Measurements from ENCODE around the gene ZNF275. TPM values are rescaled to one million over a fixed set of nuclear protein-coding genes. Genes with fewer than 3 reads are reported as not detected.
"Not testable (repeated sequence)": the region's sequence is repeated elsewhere in the genome, so short reads cannot be mapped to it uniquely, and the experiment has no call there.

Gene ZNF275
- polyA plus RNA-seq, 6 donors from 2014 or later: 4.6 to 11.1 (median 7.2) TPM

DNA sequence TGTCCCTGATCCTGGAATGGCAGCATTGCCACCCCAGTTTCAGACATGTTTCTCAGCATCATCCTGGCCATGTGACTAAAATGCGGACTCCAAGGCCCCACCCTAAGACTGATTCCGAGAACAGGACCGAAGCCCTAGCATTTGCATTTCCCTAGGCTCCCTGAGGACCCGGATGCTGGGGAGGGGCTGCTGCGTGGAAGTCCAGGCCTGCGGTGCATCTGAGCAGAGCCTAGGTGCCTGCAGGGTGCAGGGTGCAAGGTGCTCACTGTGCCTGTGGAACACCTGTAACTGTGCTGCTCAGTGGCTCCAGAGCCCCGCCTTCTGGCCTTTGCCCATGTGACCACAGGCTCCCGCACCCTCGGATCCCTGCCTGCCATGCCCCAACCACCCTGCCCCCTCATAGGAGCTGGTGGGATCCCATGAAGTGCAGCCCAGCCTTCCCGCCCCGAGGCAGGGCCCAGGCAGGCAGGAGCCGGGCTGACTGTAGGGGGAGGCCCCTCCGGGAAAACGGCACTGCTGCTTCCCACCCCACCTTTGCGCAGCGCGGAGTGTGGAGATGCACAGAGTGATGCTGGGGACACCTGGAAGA is 27.3 kb upstream of the ZNF275 start:
- Mint-ChIP-seq H3K27ac (no peak overlapping the region), H3K27me3 (peaks cover 12 to 44% (median 34%) of the 10 kb centered on the region in 3 donors), H3K4me1 (peaks cover 0 to 2% (median 0%) of the 10 kb centered on the region in 3 donors), H3K9me3 (peaks cover 0 to 3% (median 0%) of the 10 kb centered on the region in 7 donors), H3K36me3 (no peaks in the 10 kb centered on the region), H3K4me3 (no peak overlapping the region)
- ATAC-seq (ENCODE audit: low read depth in 2 of 2): no peak
- DNase-seq: no peak

- no peak for DNase-seq
- Mint-ChIP-seq H3K27ac (no peak overlapping the region), H3K4me3 (peak overlapping the region in 1 of 8 donors; percentile 42), H3K27me3 (peaks cover 12 to 44% (median 34%) of the 10 kb centered on the region in 3 donors), H3K36me3 (no peaks in the 10 kb centered on the region), H3K4me1 (peaks cover 0 to 2% (median 0%) of the 10 kb centered on the region in 3 donors), H3K9me3 (peaks cover 0 to 3% (median 0%) of the 10 kb centered on the region in 7 donors)
- ATAC-seq (ENCODE audit: low read depth in 2 of 2): no peak
Measured at GRCh38 chrX:153307276-153308178, 26.4 kb upstream of the ZNF275 start.

- no peak overlapping the region for H3K27ac Mint-ChIP-seq
- H3K4me3 Mint-ChIP-seq: no peak overlapping the region
- DNase-seq (no peak), ATAC-seq (ENCODE audit: low read depth in 2 of 2) (no peak)
- H3K36me3 Mint-ChIP-seq: no peaks in the 10 kb centered on the region
- H3K9me3 Mint-ChIP-seq: no peaks in the 10 kb centered on the region
- H3K4me1 Mint-ChIP-seq: no peaks in the 10 kb centered on the region
- H3K27me3 Mint-ChIP-seq: peaks cover 3 to 13% (median 4%) of the 10 kb centered on the region in 3 donors
Measured at GRCh38 chrX:153310901-153311300, 23.1 kb upstream of the ZNF275 start.

- Mint-ChIP-seq H3K36me3 (no peaks in the 10 kb centered on the region), H3K9me3 (no peaks in the 10 kb centered on the region), H3K27ac (no peak overlapping the region)
Measured at GRCh38 chrX:153312041-153312440, 21.9 kb upstream of the ZNF275 start.

DNA sequence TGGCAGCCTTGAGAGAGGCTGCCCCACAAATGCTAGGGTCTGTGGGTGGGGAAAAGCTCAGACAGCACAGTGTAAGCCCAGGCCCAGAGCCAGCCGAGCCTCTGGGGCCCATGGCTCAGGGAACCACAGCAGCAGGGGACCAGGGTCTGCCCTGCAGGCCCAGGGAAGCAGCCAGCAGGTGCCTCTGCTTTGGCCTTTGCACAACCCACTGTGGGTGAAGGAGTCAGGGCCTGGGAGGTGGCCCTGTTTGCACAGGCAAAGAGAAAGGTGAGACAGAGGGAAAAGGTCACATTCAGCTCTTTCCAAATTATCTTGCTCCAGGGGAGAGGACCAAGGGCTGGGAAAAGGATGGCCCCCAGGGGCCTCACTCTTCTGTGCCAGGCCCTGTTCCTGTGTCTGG is 21.1 kb upstream of the ZNF275 start:
- H3K4me1 Mint-ChIP-seq: no peaks in the 10 kb centered on the region
- no peak for DNase-seq
- H3K36me3 Mint-ChIP-seq: no peaks in the 10 kb centered on the region
- peaks cover 0 to 8% (median 0%) of the 10 kb centered on the region in 3 donors for H3K27me3 Mint-ChIP-seq
- no peaks in the 10 kb centered on the region for H3K9me3 Mint-ChIP-seq
- no peak overlapping the region for H3K27ac Mint-ChIP-seq
- ATAC-seq (ENCODE audit: low read depth in 2 of 2): no peak
- no peak overlapping the region for H3K4me3 Mint-ChIP-seq

More at GRCh38 chrX:153312041-153312440, 21.9 kb upstream of the ZNF275 start:
- no peak for ATAC-seq (ENCODE audit: low read depth in 2 of 2)
- Mint-ChIP-seq H3K4me3 (no peak overlapping the region), H3K27me3 (peaks cover 0 to 8% (median 0%) of the 10 kb centered on the region in 3 donors), H3K4me1 (no peaks in the 10 kb centered on the region)
- no peak for DNase-seq

DNA sequence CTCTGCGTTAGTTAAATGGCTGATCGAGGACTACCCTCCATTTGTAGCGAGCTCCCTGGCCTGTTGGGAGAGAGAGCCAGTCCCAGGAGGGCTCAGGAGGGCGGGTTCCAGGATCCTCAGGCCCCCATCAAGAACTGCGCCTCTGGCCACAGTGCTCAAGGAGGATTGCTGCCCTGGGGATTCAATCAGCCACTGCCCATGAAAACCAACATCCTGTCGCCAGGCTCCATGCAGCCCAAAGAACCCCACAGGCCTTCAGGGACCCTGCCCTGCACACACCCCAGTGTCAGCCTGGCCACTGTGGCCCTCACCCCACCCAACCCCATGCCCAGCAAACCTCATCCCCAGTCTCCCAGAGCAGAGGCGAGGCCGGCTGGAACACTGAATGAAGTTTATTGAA is 16.6 kb upstream of the ZNF275 start:
- Mint-ChIP-seq H3K4me1 (no peaks in the 10 kb centered on the region), H3K4me3 (no peak overlapping the region), H3K9me3 (no peaks in the 10 kb centered on the region), H3K27ac (no peak overlapping the region), H3K36me3 (no peaks in the 10 kb centered on the region), H3K27me3 (peaks cover 0 to 23% (median 14%) of the 10 kb centered on the region in 3 donors)
- ATAC-seq (ENCODE audit: low read depth in 2 of 2) (no peak), DNase-seq (no peak)

GRCh38 chrX:153317996-153318722 is 15.8 kb upstream of the ZNF275 start:
- no peak for ATAC-seq (ENCODE audit: low read depth in 2 of 2)
- H3K27ac Mint-ChIP-seq: no peak overlapping the region
- peak overlapping the region in 1 of 8 donors; percentile 18 for H3K4me3 Mint-ChIP-seq
- peaks cover 0 to 2% (median 0%) of the 10 kb centered on the region in 7 donors for H3K9me3 Mint-ChIP-seq
- DNase-seq: no peak
- H3K36me3 Mint-ChIP-seq: no peaks in the 10 kb centered on the region
- peaks cover 0 to 23% (median 14%) of the 10 kb centered on the region in 3 donors for H3K27me3 Mint-ChIP-seq
- no peaks in the 10 kb centered on the region for H3K4me1 Mint-ChIP-seq

DNA sequence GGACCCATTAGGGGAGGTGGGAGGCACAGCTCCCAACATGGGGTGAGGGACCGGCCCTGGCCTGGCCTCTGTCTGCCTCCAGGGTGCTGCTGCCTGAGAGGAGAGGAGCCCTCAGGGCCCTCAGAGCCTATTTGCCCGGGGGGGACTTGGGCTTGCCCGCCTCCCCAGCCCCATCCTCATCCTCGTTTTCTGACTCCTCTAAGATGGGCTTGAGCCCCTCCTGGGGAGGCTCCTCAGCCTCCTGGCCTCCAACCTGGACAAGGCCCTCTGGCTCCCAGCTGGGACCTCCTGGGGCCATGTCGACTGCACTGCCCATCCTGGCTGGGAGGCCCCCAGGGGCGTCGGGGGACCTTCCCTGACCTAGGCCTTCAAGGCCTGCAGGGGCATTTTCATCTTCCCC is 15.1 kb upstream of the ZNF275 start:
- Mint-ChIP-seq H3K4me1 (no peaks in the 10 kb centered on the region), H3K27ac (no peak overlapping the region), H3K27me3 (peaks cover 0 to 23% (median 15%) of the 10 kb centered on the region in 3 donors), H3K9me3 (peaks cover 0 to 5% (median 0%) of the 10 kb centered on the region in 7 donors), H3K4me3 (no peak overlapping the region), H3K36me3 (no peaks in the 10 kb centered on the region)
- ATAC-seq (ENCODE audit: low read depth in 2 of 2): no peak
- DNase-seq: no peak

DNA sequence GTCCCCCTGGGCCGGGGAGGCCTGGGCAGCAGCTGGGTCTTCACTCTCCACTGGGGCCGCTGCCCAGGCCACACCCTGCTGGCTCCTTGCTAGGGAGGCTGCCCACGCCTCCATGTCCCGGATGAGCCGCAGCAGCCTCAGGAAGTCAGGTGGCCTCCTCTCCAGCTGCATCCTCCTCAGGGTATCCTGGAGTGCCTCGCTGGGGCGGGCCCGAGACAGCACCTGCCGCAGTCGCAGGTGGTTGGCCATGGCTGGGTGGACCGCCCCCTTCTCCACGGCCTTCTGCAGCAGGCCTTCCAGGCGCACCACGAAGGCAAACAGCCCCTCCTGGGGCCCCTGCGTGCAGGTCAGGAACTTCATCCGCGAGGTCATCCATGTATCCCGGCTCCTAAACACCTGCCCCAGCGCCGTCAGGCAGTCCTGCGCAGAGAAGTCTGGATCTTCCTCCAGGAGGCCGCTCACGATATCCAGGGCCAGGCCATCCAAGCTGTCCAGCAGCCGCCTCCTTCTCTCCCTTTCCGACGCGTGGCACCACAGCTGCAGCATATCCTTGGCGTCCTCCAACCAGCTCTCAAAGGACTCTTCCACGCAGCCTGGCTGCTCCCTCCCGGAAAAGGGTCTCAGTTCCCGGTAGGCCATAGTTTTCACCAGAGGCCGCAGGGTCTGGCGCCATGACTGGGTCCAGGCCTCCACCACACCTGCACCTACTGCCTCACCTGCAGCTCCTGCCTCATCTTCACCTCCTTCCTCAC is 14.5 kb upstream of the ZNF275 start:
- Mint-ChIP-seq H3K4me1 (no peaks in the 10 kb centered on the region), H3K9me3 (peaks cover 0 to 5% (median 0%) of the 10 kb centered on the region in 7 donors), H3K4me3 (peak overlapping the region in 1 of 8 donors; percentile 66), H3K36me3 (no peaks in the 10 kb centered on the region), H3K27me3 (peaks cover 5 to 23% (median 22%) of the 10 kb centered on the region in 3 donors), H3K27ac (peak overlapping the region in 1 of 6 donors; percentile 37)
- ATAC-seq (ENCODE audit: low read depth in 2 of 2) (no peak), DNase-seq (no peak)

DNA sequence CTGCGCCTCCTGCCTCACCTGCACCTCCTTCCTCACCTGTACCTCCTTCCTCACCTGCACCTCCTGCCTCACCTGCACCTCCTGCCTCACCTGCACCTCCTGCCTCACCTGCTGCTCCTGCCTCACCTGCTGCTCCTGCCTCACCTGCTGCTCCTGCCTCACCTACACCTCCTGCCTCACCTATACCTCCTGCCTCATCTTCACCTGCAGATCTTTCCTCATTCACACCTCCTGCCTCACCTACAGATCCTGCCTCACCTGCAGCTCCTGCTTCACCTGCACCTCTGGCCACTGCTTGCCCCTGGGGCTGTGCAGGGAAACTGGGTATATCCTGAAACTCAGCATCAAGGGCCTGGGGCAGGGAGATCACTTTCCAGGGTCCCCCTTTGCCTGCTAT is 13.9 kb upstream of the ZNF275 start:
- Mint-ChIP-seq H3K4me3 (peak overlapping the region in 1 of 8 donors; percentile 66), H3K27ac (peak overlapping the region in 1 of 6 donors; percentile 37), H3K27me3 (peaks cover 8 to 27% (median 23%) of the 10 kb centered on the region in 3 donors)
- H3K4me1 Mint-ChIP-seq; DNase-seq; H3K9me3 Mint-ChIP-seq; ATAC-seq (ENCODE audit: low read depth in 2 of 2); H3K36me3 Mint-ChIP-seq: not testable (repeated sequence)

- Mint-ChIP-seq H3K27ac (no peak overlapping the region), H3K9me3 (peaks cover 0 to 10% (median 3%) of the 10 kb centered on the region in 7 donors), H3K27me3 (peaks cover 8 to 34% (median 23%) of the 10 kb centered on the region in 3 donors), H3K4me3 (no peak overlapping the region), H3K36me3 (no peaks in the 10 kb centered on the region), H3K4me1 (no peaks in the 10 kb centered on the region)
- ATAC-seq (ENCODE audit: low read depth in 2 of 2) (no peak), DNase-seq (no peak)
Measured at GRCh38 chrX:153320555-153321184, 13.3 kb upstream of the ZNF275 start.

DNA sequence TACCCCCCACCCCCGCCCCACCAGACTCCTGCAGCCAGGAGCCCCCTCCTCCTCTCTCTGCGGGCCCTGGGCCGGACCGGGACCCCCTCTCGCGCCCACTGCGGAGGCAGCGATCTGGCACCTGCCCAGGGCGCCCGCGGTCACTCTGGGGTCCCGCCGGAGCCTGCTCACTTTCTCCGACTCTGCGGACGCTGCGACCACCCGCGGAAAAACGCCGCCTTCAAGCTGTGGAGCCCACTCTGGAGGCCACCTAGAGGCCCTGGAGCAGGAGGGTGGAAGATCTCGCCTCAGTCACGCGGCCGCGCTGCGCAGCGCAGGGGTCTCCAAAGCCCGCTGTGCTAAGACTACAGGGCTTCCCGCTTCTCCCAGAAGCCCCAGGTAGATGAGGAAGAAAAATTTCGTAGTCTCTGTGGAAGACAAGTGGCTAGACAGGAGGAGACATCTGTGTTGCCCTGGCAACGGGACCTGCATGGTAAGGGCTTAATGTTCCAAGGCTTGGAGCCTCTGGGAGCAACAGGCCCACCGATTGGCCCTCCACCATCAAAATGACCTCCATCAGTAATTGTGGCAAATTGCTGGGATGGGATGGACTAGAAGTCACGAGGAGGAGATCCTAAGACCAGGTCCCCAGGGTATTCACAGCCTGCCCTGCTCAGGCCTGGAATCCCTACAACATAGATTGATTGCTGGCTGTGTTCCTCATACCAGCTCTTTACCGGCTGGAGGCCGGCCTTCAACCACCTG is 12.4 kb upstream of the ZNF275 start, which contains the start of gene PNMA6F:
Gene PNMA6F, minus strand, starts transcription at position 387 of the 744 bp plus-strand sequence. CDS start 1,093 bp downstream, outside the sequence.
- H3K27ac Mint-ChIP-seq: peak within 1 kb of the TSS in 1 of 6 donors; percentile 18
- H3K36me3 Mint-ChIP-seq: no peaks in the 10 kb centered on the region
- H3K4me3 Mint-ChIP-seq: no peak within 1 kb of the TSS
- DNase-seq (no peak), ATAC-seq (ENCODE audit: low read depth in 2 of 2) (no peak)
- peaks cover 0 to 19% (median 5%) of the 10 kb centered on the region in 7 donors for H3K9me3 Mint-ChIP-seq
- no peaks in the 10 kb centered on the region for H3K4me1 Mint-ChIP-seq
- H3K27me3 Mint-ChIP-seq: peaks cover 8 to 34% (median 23%) of the 10 kb centered on the region in 3 donors
